Endodermal cell (in vitro differentiated cells): ENCODE results near the gene TBL1XR1. TPM values are rescaled to one million over a fixed set of nuclear protein-coding genes. Genes with fewer than 3 reads are reported as not detected.

Experiments
- DNase-seq: peaks from one replicate; pipeline ENCODE4 v3.0.0-alpha.2; 2017
- H3K27ac ChIP-seq: 2 replicates; pipeline ENCODE4 v1.5.1; 2013; ENCODE audit warnings: mild to moderate bottlenecking, low read depth, low read length, moderate library complexity
- H3K27me3 ChIP-seq: 2 replicates; pipeline ENCODE4 v1.6.1; 2013; ENCODE audit warnings: mild to moderate bottlenecking, low read length, moderate library complexity; ENCODE audit not compliant: insufficient read depth, control insufficient read depth, poor library complexity, severe bottlenecking
- H3K36me3 ChIP-seq: 2 replicates; pipeline ENCODE4 v1.7.0; 2013; ENCODE audit warnings: mild to moderate bottlenecking, low read length, moderate library complexity; ENCODE audit not compliant: control insufficient read depth, insufficient read depth
- H3K4me1 ChIP-seq: one replicate; pipeline ENCODE4 v1.7.0; 2013; ENCODE audit warnings: low read length; ENCODE audit not compliant: control insufficient read depth, insufficient read depth
- H3K4me3 ChIP-seq: 2 replicates; pipeline ENCODE4 v1.5.1; 2013; ENCODE audit warnings: mild to moderate bottlenecking, low read length, moderate library complexity
- H3K9ac ChIP-seq: 2 replicates; pipeline ENCODE4 v1.6.1; 2013; ENCODE audit warnings: mild to moderate bottlenecking, low read length, moderate library complexity; ENCODE audit not compliant: poor library complexity, severe bottlenecking; ENCODE audit errors: extremely low read depth
- H3K9me3 ChIP-seq: 2 replicates; pipeline ENCODE4 v1.6.1; 2013; ENCODE audit warnings: mild to moderate bottlenecking, low read length, moderate library complexity; ENCODE audit not compliant: control insufficient read depth
- H3K27ac Mint-ChIP-seq: 2 replicates; pipeline ENCODE4 v1.8.0; 2020; ENCODE audit warnings: mixed read lengths
- H3K27me3 Mint-ChIP-seq: 2 replicates; pipeline ENCODE4 v1.8.0; 2021; ENCODE audit warnings: mild to moderate bottlenecking, mixed read lengths; ENCODE audit not compliant: insufficient read depth
- H3K36me3 Mint-ChIP-seq: 2 replicates; pipeline ENCODE4 v1.8.0; 2020; ENCODE audit warnings: low read depth, mixed read lengths
- H3K4me1 Mint-ChIP-seq: 2 replicates; pipeline ENCODE4 v1.8.0; 2020; ENCODE audit warnings: mixed read lengths
- H3K4me3 Mint-ChIP-seq: 2 replicates; pipeline ENCODE4 v1.8.0; 2020; ENCODE audit warnings: mild to moderate bottlenecking, moderate library complexity, mixed read lengths
- H3K9me3 Mint-ChIP-seq: 2 replicates; pipeline ENCODE4 v1.8.0; 2020; ENCODE audit warnings: mild to moderate bottlenecking, mixed read lengths
- CTCF ChIP-seq: fragments of 200-600 bp; sonication (generic); conservative IDR thresholded peaks from 2 replicates; pipeline ENCODE4 v1.5.0; 2021; ENCODE audit warnings: antibody characterized with exemption, mild to moderate bottlenecking
- WGBS, 2 experiments: methylation state at CpG; one replicate each; pipeline versions ENCODE4 v1.1.5 to v1.1.7; 2013; ENCODE audit warnings: missing lambda C conversion rate in 2 of 2, mixed read lengths in 1 of 2; ENCODE audit not compliant: insufficient coverage in 1 of 2, insufficient read length in 1 of 2; 5-methylcytosine and 5-hydroxymethylcytosine counted together
- total RNA-seq, 2 donors: library from RNA; stranded (reverse); fragmentation: NEBNext Ultra II Directional in 1 of 2; extraction: Animal tissue kit (Norgen Biotek cat#: 25700) in 1 of 2; gene quantifications; 2 replicates in 1 of 2; 3 replicates in 1 of 2; pipeline ENCODE4 v1.2.1, GENCODE V29; 2021

TBL1XR1 gene
- total RNA-seq, 2 donors from 2014 or later = 235 to 273 TPM

DNA sequence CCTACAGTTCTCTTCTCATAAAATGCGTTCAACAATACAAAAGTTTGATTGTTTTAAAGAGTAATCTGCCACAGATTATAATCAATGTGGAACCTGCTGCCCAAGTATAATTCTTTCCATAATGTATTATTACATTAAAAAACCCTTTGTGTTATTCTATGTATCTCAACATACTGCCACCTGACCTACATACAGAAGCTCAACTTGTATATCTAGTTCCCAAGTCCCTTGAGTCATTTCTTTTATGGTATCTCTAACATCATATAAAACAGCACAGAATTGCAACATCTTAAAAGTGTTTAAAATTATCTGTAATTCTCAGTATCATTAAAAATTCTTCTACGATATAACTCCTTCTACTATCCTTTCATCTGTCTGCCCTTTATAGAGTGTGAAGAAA, 70.3 kb downstream of the TBL1XR1 start:
- no peaks in the 10 kb centered on the region for H3K9me3 Mint-ChIP-seq
- no peak for TF ChIP-seq CTCF
- Histone ChIP-seq H3K27me3 (no peaks in the 10 kb centered on the region), H3K4me1 (no peaks in the 10 kb centered on the region), H3K9ac (no peak overlapping the region), H3K4me3 (no peak overlapping the region), H3K36me3 (peaks cover 47% of the 10 kb centered on the region), H3K27ac (no peak overlapping the region), H3K9me3 (no peaks in the 10 kb centered on the region)
- H3K36me3 Mint-ChIP-seq = peaks cover 24% of the 10 kb centered on the region
- no peaks in the 10 kb centered on the region for H3K27me3 Mint-ChIP-seq
- WGBS, 2 experiments = 94 to 100% methylated on average over 1 to 2 of the region's 2 CpGs
- H3K4me1 Mint-ChIP-seq = peaks cover 61% of the 10 kb centered on the region
- no peak overlapping the region for H3K4me3 Mint-ChIP-seq
- H3K27ac Mint-ChIP-seq = no peak overlapping the region
- DNase-seq = no peak

GRCh38 chr3:177126015-177126773, 71.1 kb downstream of the TBL1XR1 start:
- Mint-ChIP-seq H3K36me3 (peaks cover 18% of the 10 kb centered on the region), H3K4me1 (peaks cover 64% of the 10 kb centered on the region), H3K4me3 (no peak overlapping the region), H3K27ac (no peak overlapping the region), H3K27me3 (no peaks in the 10 kb centered on the region), H3K9me3 (no peaks in the 10 kb centered on the region)
- TF ChIP-seq CTCF = no peak
- Histone ChIP-seq H3K4me3 (no peak overlapping the region), H3K36me3 (peaks cover 41% of the 10 kb centered on the region), H3K27me3 (no peaks in the 10 kb centered on the region), H3K9me3 (no peaks in the 10 kb centered on the region), H3K27ac (no peak overlapping the region), H3K9ac (no peak overlapping the region), H3K4me1 (no peaks in the 10 kb centered on the region)
- 84 to 87% methylated on average over 3 of the region's 3 CpGs for WGBS, 2 experiments
- no peak for DNase-seq

GRCh38 chr3:177124882-177125281, 72.4 kb downstream of the TBL1XR1 start:
- Mint-ChIP-seq H3K4me1 (peaks cover 68% of the 10 kb centered on the region), H3K9me3 (no peaks in the 10 kb centered on the region), H3K27me3 (no peaks in the 10 kb centered on the region), H3K4me3 (no peak overlapping the region), H3K27ac (no peak overlapping the region), H3K36me3 (peaks cover 14% of the 10 kb centered on the region)
- H3K27ac ChIP-seq = no peak overlapping the region
- H3K4me1 ChIP-seq = no peaks in the 10 kb centered on the region
- H3K27me3 ChIP-seq = no peaks in the 10 kb centered on the region
- 87% methylated on average over 1 of the region's 1 CpG; no CpG with 5 or more reads in 1 of the 2 experiments for WGBS, 2 experiments
- H3K9ac ChIP-seq = no peak overlapping the region
- H3K4me3 ChIP-seq = no peak overlapping the region
- TF ChIP-seq CTCF = no peak
- H3K36me3 ChIP-seq = peaks cover 37% of the 10 kb centered on the region
- H3K9me3 ChIP-seq = no peaks in the 10 kb centered on the region
- DNase-seq = no peak
